K562 (cell line): ENCODE data around the gene FMNL1. TPM values are rescaled to one million over a fixed set of nuclear protein-coding genes. Genes with fewer than 3 reads are reported as not detected.
A peak's percentile ranks its signal among the peaks of the same experiment; 100 is the strongest.

ENCODE experiments used
- C11orf30 ChIP-seq: fragments of 450-650 bp; IDR thresholded peaks from 2 replicates; pipeline ENCODE4 v1.6.1; 2016; ENCODE audit warnings: low read depth, mild to moderate bottlenecking
- CBX8 ChIP-seq: fragments of 200-600 bp; sonication (generic); IDR thresholded peaks from 2 replicates; pipeline ENCODE4 v1.6.1; 2012; ENCODE audit warnings: borderline replicate concordance, mixed run types, low read depth, mild to moderate bottlenecking, moderate library complexity, mixed read lengths, low read length, control low read depth, inconsistent platforms; ENCODE audit not compliant: poor library complexity, severe bottlenecking; ENCODE audit errors: extremely low read depth
- CXXC5 ChIP-seq: fragments of 250-450 bp; sonication (Bioruptor Pico); IDR thresholded peaks from 2 replicates; pipeline ENCODE4 v1.8.0; 2022; ENCODE audit warnings: inconsistent platforms, mild to moderate bottlenecking, moderate library complexity
- ELF4 ChIP-seq: fragments of 450-650 bp; formaldehyde crosslinking; IDR thresholded peaks from 2 replicates; pipeline ENCODE4 v1.4.0; 2022; ENCODE audit warnings: missing genetic modification characterization
- MEF2D ChIP-seq: conservative IDR thresholded peaks from 2 replicates; pipeline ENCODE4 v1.6.1; 2016; ENCODE audit warnings: low read depth, missing genetic modification characterization, missing compliant biosample characterization
- NR2C1 ChIP-seq, 2 experiments: fragments of 450-650 bp; IDR thresholded peaks; 2 replicates each; pipeline ENCODE4 v1.6.1; 2017; ENCODE audit warnings: mild to moderate bottlenecking in 2 of 2, antibody characterized with exemption in 1 of 2, inconsistent platforms in 1 of 2, missing compliant biosample characterization in 1 of 2, missing genetic modification characterization in 1 of 2
- PTTG1 ChIP-seq: fragments of 450-650 bp; IDR thresholded peaks from 2 replicates; pipeline ENCODE4 v1.6.1; 2016; ENCODE audit warnings: low read depth, mild to moderate bottlenecking, missing genetic modification characterization, missing compliant biosample characterization
- RAD21 ChIP-seq, 2 experiments: fragments of 250-450 bp in 1 of 2; fragments of 450-650 bp in 1 of 2; sonication (Bioruptor Pico) in 1 of 2; formaldehyde crosslinking in 1 of 2; IDR thresholded peaks in 1 of 2; conservative IDR thresholded peaks in 1 of 2; 2 replicates each; pipeline versions ENCODE4 v1.4.0 to v1.8.0; 2020 to 2022; ENCODE audit warnings: mild to moderate bottlenecking in 2 of 2, moderate library complexity in 1 of 2
- RB1 ChIP-seq: fragments of 450-650 bp; IDR thresholded peaks from 2 replicates; pipeline ENCODE4 v1.6.1; 2017; ENCODE audit warnings: low read depth, mild to moderate bottlenecking
- ZKSCAN1 ChIP-seq: fragments of 150-350 bp; IDR thresholded peaks from 2 replicates; pipeline ENCODE4 v1.6.1; 2016; ENCODE audit warnings: low read depth, low read length
- ZNF121 ChIP-seq: sonication (generic); formaldehyde crosslinking; conservative IDR thresholded peaks from 2 replicates; pipeline ENCODE4 v1.8.0; 2022; ENCODE audit warnings: missing genetic modification reagents
- ZNF644 ChIP-seq: fragments of 200-800 bp; sonication (Bioruptor generic); IDR thresholded peaks from 2 replicates; pipeline ENCODE4 v1.6.1; 2016; ENCODE audit warnings: low read depth, missing genetic modification characterization, missing compliant biosample characterization
- polyA plus RNA-seq, 8 experiments: library from polyadenylated mRNA; depleted of rRNA in 4 of 8; stranded (reverse) in 5 of 8; unstranded in 3 of 8; fragments of >200 nt; fragmentation: Nextera tagmentation in 2 of 8; fragmentation: Illumina TruSeq in 1 of 8; extraction: Ambion mirVana in 2 of 8; extraction: Trizol in 1 of 8; gene quantifications; 2 replicates each; pipeline versions ENCODE4 v1.2.1 to v1.2.3, GENCODE V29; 2011 to 2014; ENCODE audit warnings: inconsistent platforms in 1 of 8, missing spikeins in 1 of 8
- total RNA-seq, 7 experiments: library from RNA; depleted of rRNA in 6 of 7; stranded (reverse); fragments of >200 nt in 6 of 7; fragmentation: Illumina TruSeq in 2 of 7; extraction: Trizol in 2 of 7; gene quantifications; 2 replicates each; pipeline versions ENCODE4 v1.2.1 to v1.2.3, GENCODE V29; 2011 to 2021; ENCODE audit warnings: low replicate concordance in 1 of 7
- TF ChIP-seq, protein P1 (sequence below): IDR thresholded peaks from 2 replicates; pipeline ENCODE4 v1.6.1; 2014; ENCODE audit warnings: antibody characterized with exemption
- TF ChIP-seq, protein P2 (sequence below): fragments of 450-650 bp; IDR thresholded peaks from 2 replicates; pipeline ENCODE4 v1.6.1; 2017; ENCODE audit warnings: antibody characterized with exemption, mild to moderate bottlenecking
- TF ChIP-seq, protein P3 (sequence below): fragments of 450-650 bp; IDR thresholded peaks from 2 replicates; pipeline ENCODE4 v1.6.1; 2017; ENCODE audit warnings: antibody characterized with exemption
- TF ChIP-seq, protein P4 (sequence below): IDR thresholded peaks from 3 replicates; pipeline ENCODE4 v1.6.1; 2011; ENCODE audit warnings: borderline replicate concordance, mild to moderate bottlenecking, moderate library complexity; ENCODE audit not compliant: insufficient read length; ENCODE audit errors: extremely low read depth

The FMNL1 gene
- total and polyA plus RNA-seq, 9 of the 15 experiments (the other 6 are each of a cell fraction or from before 2014, with no cell fraction given) = 0.70 to 36.6 (median 7.7) TPM

DNA sequence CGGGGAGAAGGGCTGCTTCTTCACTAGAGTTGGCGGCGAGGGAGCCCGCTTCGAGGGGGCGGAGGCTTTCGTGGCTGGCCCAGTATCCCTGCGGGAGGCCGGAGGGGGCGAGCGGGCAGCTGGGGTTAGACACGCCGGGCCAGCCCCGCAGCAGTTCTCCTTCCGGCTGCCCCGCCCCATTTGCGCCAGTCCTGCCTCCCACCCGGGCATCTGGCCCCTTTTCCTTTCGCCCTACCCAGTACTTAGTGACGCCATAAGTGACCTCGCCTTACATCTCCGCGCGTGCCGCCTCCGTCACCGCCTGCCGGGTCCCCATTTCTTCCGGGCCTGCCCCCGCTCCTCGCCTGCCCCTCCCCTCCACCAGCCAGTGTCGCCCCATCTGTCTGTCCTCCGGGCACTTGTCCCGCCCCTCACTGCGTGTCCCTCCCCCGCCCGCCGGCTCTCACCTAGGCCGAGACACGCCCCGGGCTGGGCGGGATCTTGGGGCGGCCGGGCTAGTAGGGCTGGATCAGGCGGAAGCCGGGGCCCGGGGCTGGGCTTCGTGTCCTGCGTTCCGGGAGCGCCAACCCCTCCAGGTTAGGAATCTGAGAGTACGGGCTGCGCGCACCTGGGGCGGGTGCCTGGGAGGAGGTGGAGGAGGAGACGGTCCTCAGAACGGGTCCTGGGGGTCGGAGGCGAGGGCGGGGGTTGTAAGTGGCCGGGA is 25.9 kb downstream of the FMNL1 start (continued):
- TF ChIP-seq, protein P1, sequence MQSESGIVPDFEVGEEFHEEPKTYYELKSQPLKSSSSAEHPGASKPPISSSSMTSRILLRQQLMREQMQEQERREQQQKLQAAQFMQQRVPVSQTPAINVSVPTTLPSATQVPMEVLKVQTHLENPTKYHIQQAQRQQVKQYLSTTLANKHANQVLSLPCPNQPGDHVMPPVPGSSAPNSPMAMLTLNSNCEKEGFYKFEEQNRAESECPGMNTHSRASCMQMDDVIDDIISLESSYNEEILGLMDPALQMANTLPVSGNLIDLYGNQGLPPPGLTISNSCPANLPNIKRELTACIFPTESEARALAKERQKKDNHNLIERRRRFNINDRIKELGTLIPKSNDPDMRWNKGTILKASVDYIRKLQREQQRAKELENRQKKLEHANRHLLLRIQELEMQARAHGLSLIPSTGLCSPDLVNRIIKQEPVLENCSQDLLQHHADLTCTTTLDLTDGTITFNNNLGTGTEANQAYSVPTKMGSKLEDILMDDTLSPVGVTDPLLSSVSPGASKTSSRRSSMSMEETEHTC = no peak
- TF ChIP-seq, protein P2, sequence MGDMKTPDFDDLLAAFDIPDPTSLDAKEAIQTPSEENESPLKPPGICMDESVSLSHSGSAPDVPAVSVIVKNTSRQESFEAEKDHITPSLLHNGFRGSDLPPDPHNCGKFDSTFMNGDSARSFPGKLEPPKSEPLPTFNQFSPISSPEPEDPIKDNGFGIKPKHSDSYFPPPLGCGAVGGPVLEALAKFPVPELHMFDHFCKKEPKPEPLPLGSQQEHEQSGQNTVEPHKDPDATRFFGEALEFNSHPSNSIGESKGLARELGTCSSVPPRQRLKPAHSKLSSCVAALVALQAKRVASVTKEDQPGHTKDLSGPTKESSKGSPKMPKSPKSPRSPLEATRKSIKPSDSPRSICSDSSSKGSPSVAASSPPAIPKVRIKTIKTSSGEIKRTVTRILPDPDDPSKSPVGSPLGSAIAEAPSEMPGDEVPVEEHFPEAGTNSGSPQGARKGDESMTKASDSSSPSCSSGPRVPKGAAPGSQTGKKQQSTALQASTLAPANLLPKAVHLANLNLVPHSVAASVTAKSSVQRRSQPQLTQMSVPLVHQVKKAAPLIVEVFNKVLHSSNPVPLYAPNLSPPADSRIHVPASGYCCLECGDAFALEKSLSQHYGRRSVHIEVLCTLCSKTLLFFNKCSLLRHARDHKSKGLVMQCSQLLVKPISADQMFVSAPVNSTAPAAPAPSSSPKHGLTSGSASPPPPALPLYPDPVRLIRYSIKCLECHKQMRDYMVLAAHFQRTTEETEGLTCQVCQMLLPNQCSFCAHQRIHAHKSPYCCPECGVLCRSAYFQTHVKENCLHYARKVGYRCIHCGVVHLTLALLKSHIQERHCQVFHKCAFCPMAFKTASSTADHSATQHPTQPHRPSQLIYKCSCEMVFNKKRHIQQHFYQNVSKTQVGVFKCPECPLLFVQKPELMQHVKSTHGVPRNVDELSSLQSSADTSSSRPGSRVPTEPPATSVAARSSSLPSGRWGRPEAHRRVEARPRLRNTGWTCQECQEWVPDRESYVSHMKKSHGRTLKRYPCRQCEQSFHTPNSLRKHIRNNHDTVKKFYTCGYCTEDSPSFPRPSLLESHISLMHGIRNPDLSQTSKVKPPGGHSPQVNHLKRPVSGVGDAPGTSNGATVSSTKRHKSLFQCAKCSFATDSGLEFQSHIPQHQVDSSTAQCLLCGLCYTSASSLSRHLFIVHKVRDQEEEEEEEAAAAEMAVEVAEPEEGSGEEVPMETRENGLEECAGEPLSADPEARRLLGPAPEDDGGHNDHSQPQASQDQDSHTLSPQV = no peak
- TF ChIP-seq ZNF644 (tag) = no peak
- TF ChIP-seq, protein P3, sequence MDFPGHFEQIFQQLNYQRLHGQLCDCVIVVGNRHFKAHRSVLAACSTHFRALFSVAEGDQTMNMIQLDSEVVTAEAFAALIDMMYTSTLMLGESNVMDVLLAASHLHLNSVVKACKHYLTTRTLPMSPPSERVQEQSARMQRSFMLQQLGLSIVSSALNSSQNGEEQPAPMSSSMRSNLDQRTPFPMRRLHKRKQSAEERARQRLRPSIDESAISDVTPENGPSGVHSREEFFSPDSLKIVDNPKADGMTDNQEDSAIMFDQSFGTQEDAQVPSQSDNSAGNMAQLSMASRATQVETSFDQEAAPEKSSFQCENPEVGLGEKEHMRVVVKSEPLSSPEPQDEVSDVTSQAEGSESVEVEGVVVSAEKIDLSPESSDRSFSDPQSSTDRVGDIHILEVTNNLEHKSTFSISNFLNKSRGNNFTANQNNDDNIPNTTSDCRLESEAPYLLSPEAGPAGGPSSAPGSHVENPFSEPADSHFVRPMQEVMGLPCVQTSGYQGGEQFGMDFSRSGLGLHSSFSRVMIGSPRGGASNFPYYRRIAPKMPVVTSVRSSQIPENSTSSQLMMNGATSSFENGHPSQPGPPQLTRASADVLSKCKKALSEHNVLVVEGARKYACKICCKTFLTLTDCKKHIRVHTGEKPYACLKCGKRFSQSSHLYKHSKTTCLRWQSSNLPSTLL = no peak
- TF ChIP-seq NR2C1 (IDR thresholded peaks at IDR 0.05) = no peak; the same call in 1 of the 2 replicates
- TF ChIP-seq NR2C1 (tag; IDR thresholded peaks at IDR 0.05) = no peak
- TF ChIP-seq C11orf30 = no peak
- no peak for TF ChIP-seq RAD21 (CRISPR knock-in tag; conservative IDR thresholded peaks at IDR 0.05 in 1 of 2, IDR thresholded peaks at IDR 0.05 in 1 of 2)
- TF ChIP-seq MEF2D = no peak
- peak; percentile 52; the same call in 1 of the 2 replicates for TF ChIP-seq RB1
- no peak for TF ChIP-seq ELF4 (CRISPR knock-in tag)
- TF ChIP-seq ZKSCAN1 = no peak
- no peak for TF ChIP-seq ZNF121 (CRISPR knock-in tag)
- TF ChIP-seq PTTG1 (tag) = no peak
- TF ChIP-seq CBX8 = no peak
- peak; percentile 65 for TF ChIP-seq CXXC5 (CRISPR knock-in tag)
- TF ChIP-seq, protein P4, sequence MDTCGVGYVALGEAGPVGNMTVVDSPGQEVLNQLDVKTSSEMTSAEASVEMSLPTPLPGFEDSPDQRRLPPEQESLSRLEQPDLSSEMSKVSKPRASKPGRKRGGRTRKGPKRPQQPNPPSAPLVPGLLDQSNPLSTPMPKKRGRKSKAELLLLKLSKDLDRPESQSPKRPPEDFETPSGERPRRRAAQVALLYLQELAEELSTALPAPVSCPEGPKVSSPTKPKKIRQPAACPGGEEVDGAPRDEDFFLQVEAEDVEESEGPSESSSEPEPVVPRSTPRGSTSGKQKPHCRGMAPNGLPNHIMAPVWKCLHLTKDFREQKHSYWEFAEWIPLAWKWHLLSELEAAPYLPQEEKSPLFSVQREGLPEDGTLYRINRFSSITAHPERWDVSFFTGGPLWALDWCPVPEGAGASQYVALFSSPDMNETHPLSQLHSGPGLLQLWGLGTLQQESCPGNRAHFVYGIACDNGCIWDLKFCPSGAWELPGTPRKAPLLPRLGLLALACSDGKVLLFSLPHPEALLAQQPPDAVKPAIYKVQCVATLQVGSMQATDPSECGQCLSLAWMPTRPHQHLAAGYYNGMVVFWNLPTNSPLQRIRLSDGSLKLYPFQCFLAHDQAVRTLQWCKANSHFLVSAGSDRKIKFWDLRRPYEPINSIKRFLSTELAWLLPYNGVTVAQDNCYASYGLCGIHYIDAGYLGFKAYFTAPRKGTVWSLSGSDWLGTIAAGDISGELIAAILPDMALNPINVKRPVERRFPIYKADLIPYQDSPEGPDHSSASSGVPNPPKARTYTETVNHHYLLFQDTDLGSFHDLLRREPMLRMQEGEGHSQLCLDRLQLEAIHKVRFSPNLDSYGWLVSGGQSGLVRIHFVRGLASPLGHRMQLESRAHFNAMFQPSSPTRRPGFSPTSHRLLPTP = no peak
